Neuronal stem cell (in vitro differentiated cells): ENCODE measurements around the gene KLHDC7A. TPM values are rescaled to one million over a fixed set of nuclear protein-coding genes. Genes with fewer than 3 reads are reported as not detected.

Source experiments
- DNase-seq: peaks from one replicate; pipeline ENCODE4 v3.0.0-alpha.2; 2013; ENCODE audit warnings: low spot score
- H2AFZ ChIP-seq: one replicate; pipeline ENCODE4 v1.6.1; 2013; ENCODE audit warnings: mild to moderate bottlenecking, low read length, inconsistent platforms
- H2AK5ac ChIP-seq: 2 replicates; pipeline ENCODE4 v1.6.1; 2013; ENCODE audit warnings: low read depth, mild to moderate bottlenecking, inconsistent platforms, low read length, moderate library complexity, mixed read lengths
- H2BK120ac ChIP-seq: 2 replicates; pipeline ENCODE4 v1.6.1; 2013; ENCODE audit warnings: low read depth, mild to moderate bottlenecking, inconsistent platforms, low read length, moderate library complexity, mixed read lengths
- H2BK12ac ChIP-seq: one replicate; pipeline ENCODE4 v1.6.1; 2013; ENCODE audit warnings: low read length, inconsistent platforms
- H2BK15ac ChIP-seq: 2 replicates; pipeline ENCODE4 v1.6.1; 2013; ENCODE audit warnings: mild to moderate bottlenecking, low read length, inconsistent platforms, mixed read lengths
- H2BK5ac ChIP-seq: one replicate; pipeline ENCODE4 v1.6.1; 2013; ENCODE audit warnings: inconsistent platforms, mild to moderate bottlenecking, low read length, moderate library complexity
- H3K14ac ChIP-seq: one replicate; pipeline ENCODE4 v1.6.1; 2013; ENCODE audit warnings: low read length, inconsistent platforms
- H3K18ac ChIP-seq: 2 replicates; pipeline ENCODE4 v1.6.1; 2013; ENCODE audit warnings: low read length, inconsistent platforms
- H3K23ac ChIP-seq: 2 replicates; pipeline ENCODE4 v1.6.1; 2013; ENCODE audit warnings: low read depth, mild to moderate bottlenecking, mixed read lengths, low read length, inconsistent platforms; ENCODE audit not compliant: poor library complexity
- H3K27ac ChIP-seq: replicated peaks from 3 replicates; pipeline ENCODE4 v1.5.1; 2013; ENCODE audit warnings: low read length, inconsistent platforms
- H3K27me3 ChIP-seq, 3 experiments: 2 replicates each; pipeline ENCODE4 v1.6.1; 2013; ENCODE audit warnings: low read length in 3 of 3, mild to moderate bottlenecking in 2 of 3, inconsistent platforms in 1 of 3, low read depth in 1 of 3, mixed read lengths in 1 of 3, moderate library complexity in 1 of 3; ENCODE audit not compliant: control insufficient read depth in 3 of 3, insufficient read depth in 3 of 3
- H3K36me3 ChIP-seq, 2 donors: replicated peaks in 1 of 2; 2 replicates each; pipeline ENCODE4 v1.6.1; 2013; ENCODE audit warnings: low read length in 2 of 2; ENCODE audit not compliant: control insufficient read depth in 2 of 2, insufficient read depth in 2 of 2
- H3K4ac ChIP-seq: 2 replicates; pipeline ENCODE4 v1.6.1; 2013; ENCODE audit warnings: inconsistent platforms, mild to moderate bottlenecking, low read length, moderate library complexity
- H3K4me1 ChIP-seq, 2 donors: 1 replicate in 1 of 2; 2 replicates in 1 of 2; pipeline ENCODE4 v1.6.1; 2013; ENCODE audit warnings: low read length in 2 of 2, low read depth in 1 of 2; ENCODE audit not compliant: control insufficient read depth in 2 of 2, insufficient read depth in 1 of 2
- H3K4me2 ChIP-seq: one replicate; pipeline ENCODE4 v1.6.1; 2013; ENCODE audit warnings: mild to moderate bottlenecking, low read length, inconsistent platforms; ENCODE audit not compliant: insufficient read depth, poor library complexity, severe bottlenecking
- H3K4me3 ChIP-seq, 2 donors: 2 replicates each; pipeline ENCODE4 v1.5.1; 2013; ENCODE audit warnings: low read length in 2 of 2, mild to moderate bottlenecking in 2 of 2, inconsistent platforms in 1 of 2, moderate library complexity in 1 of 2
- H3K79me1 ChIP-seq: one replicate; pipeline ENCODE4 v1.6.1; 2013; ENCODE audit warnings: low read depth, mild to moderate bottlenecking, inconsistent platforms, low read length, moderate library complexity
- H3K9ac ChIP-seq: one replicate; pipeline ENCODE4 v1.6.1; 2013; ENCODE audit warnings: mild to moderate bottlenecking, low read depth, low read length, inconsistent platforms; ENCODE audit not compliant: poor library complexity
- H3K9me3 ChIP-seq, 2 donors: replicated peaks in 1 of 2; 2 replicates each; pipeline versions ENCODE3 to v1.6.1; 2013; ENCODE audit warnings: low read length in 2 of 2, mild to moderate bottlenecking in 2 of 2, inconsistent platforms in 1 of 2, low read depth in 1 of 2, mixed read lengths in 1 of 2, moderate library complexity in 1 of 2; ENCODE audit not compliant: control insufficient read depth in 2 of 2, insufficient read depth in 1 of 2
- H4K8ac ChIP-seq: one replicate; pipeline ENCODE4 v1.6.1; 2013; ENCODE audit warnings: low read depth, mild to moderate bottlenecking, inconsistent platforms, low read length, moderate library complexity
- H4K91ac ChIP-seq: one replicate; pipeline ENCODE4 v1.6.1; 2013; ENCODE audit warnings: low read length, low read depth, mild to moderate bottlenecking, inconsistent platforms; ENCODE audit not compliant: poor library complexity
- WGBS, 2 donors: extraction: QIAGEN DNeasy Blood & Tissue Kit; methylation state at CpG; one replicate each; pipeline ENCODE4 v1.1.7; 2013; ENCODE audit warnings: missing lambda C conversion rate in 2 of 2, mixed read lengths in 1 of 2; ENCODE audit not compliant: insufficient read length in 2 of 2, insufficient replicate concordance in 1 of 2; ENCODE audit errors: extremely low coverage in 2 of 2; 5-methylcytosine and 5-hydroxymethylcytosine counted together
- small RNA-seq: library from polyadenylated mRNA; stranded (forward); fragments of <200 nt; extraction: miRNeasy Mini kit (QIAGEN cat#:217004); gene quantifications from one replicate; pipeline ENCODE3, GENCODE V24; 2013; ENCODE audit not compliant: insufficient read depth

Gene KLHDC7A

GRCh38 chr1:18533259-18533658 is 52.5 kb downstream of the KLHDC7A start:
- no peak overlapping the region for H3K23ac ChIP-seq
- H3K4ac ChIP-seq: no peak overlapping the region
- no CpG with 5 or more reads among the region's 3 CpGs for WGBS, 2 donors
- no peak overlapping the region for H3K4me3 ChIP-seq
- H2AFZ ChIP-seq: no peak overlapping the region
- no peak overlapping the region for H2AK5ac ChIP-seq
- H3K36me3 ChIP-seq: no peaks in the 10 kb centered on the region
- H2BK15ac ChIP-seq: no peak overlapping the region
- no peaks in the 10 kb centered on the region for H3K4me1 ChIP-seq
- no peak for DNase-seq
- H3K4me2 ChIP-seq: no peak overlapping the region
- no peak overlapping the region for H3K9ac ChIP-seq
- no peak overlapping the region for H3K27ac ChIP-seq
- H4K91ac ChIP-seq: no peak overlapping the region
- no peak overlapping the region for H4K8ac ChIP-seq
- no peak overlapping the region for H2BK120ac ChIP-seq
- H3K14ac ChIP-seq: no peak overlapping the region
- peaks cover 0 to 9% (median 0%) of the 10 kb centered on the region in 3 experiments for H3K27me3 ChIP-seq
- no peak overlapping the region for H2BK12ac ChIP-seq
- no peak overlapping the region for H3K18ac ChIP-seq
- H3K9me3 ChIP-seq: no peaks in the 10 kb centered on the region
- H3K79me1 ChIP-seq: no peaks in the 10 kb centered on the region
- no peak overlapping the region for H2BK5ac ChIP-seq

- Histone ChIP-seq H3K9ac (no peak overlapping the region), H3K4ac (no peak overlapping the region), H3K14ac (no peak overlapping the region), H3K36me3 (no peaks in the 10 kb centered on the region), H3K4me3 (no peak overlapping the region), H4K8ac (no peak overlapping the region), H2BK12ac (no peak overlapping the region), H2BK5ac (no peak overlapping the region), H3K4me1 (no peaks in the 10 kb centered on the region), H3K4me2 (no peak overlapping the region), H2AK5ac (no peak overlapping the region), H2AFZ (no peak overlapping the region), H2BK15ac (no peak overlapping the region), H3K18ac (no peak overlapping the region), H3K9me3 (no peaks in the 10 kb centered on the region), H4K91ac (no peak overlapping the region), H2BK120ac (no peak overlapping the region), H3K27me3 (peaks cover 0 to 9% (median 0%) of the 10 kb centered on the region in 3 experiments), H3K23ac (no peak overlapping the region), H3K27ac (no peak overlapping the region), H3K79me1 (no peaks in the 10 kb centered on the region)
- WGBS, 2 donors: no CpG with 5 or more reads among the region's 6 CpGs
- no peak for DNase-seq
These were observed 54.1 kb downstream of the KLHDC7A start for GRCh38 chr1:18534810-18535205.

Small RNAs within 50 kb of the gene (small RNA-seq; reads per million reads assigned to genes)
- gene DYNLL1P3: not detected
